HepG2 (cell line): Measurements from ENCODE around the gene PRELID1. TPM values are rescaled to one million over a fixed set of nuclear protein-coding genes. Genes with fewer than 3 reads are reported as not detected.
A peak's percentile ranks its signal among the peaks of the same experiment; 100 is the strongest.

Experiments used
- CREBL2 ChIP-seq: sonication (generic); formaldehyde crosslinking; IDR thresholded peaks from 2 replicates; pipeline ENCODE4 v1.8.1; 2023; ENCODE audit warnings: missing genetic modification reagents, mild to moderate bottlenecking, borderline replicate concordance
- E2F2 ChIP-seq: sonication (generic); formaldehyde crosslinking; IDR thresholded peaks from 2 replicates; pipeline ENCODE4 v1.4.0; 2020; ENCODE audit warnings: missing genetic modification reagents, borderline replicate concordance
- ELK4 ChIP-seq: sonication (generic); formaldehyde crosslinking; IDR thresholded peaks from 2 replicates; pipeline ENCODE4 v1.9.0; 2021; ENCODE audit warnings: missing genetic modification reagents, borderline replicate concordance
- GPBP1L1 ChIP-seq: sonication (generic); formaldehyde crosslinking; IDR thresholded peaks from 2 replicates; pipeline ENCODE4 v1.5.0; 2020; ENCODE audit warnings: mild to moderate bottlenecking, missing genetic modification reagents
- HDAC2 ChIP-seq: sonication (generic); formaldehyde crosslinking; IDR thresholded peaks from 2 replicates; pipeline ENCODE4 v1.4.0; 2020; ENCODE audit warnings: missing genetic modification reagents
- KMT2B ChIP-seq: IDR thresholded peaks from 2 replicates; pipeline ENCODE4 v1.6.1; 2016; ENCODE audit warnings: missing genetic modification reagents, missing compliant biosample characterization
- MXD1 ChIP-seq: sonication (generic); formaldehyde crosslinking; IDR thresholded peaks from 2 replicates; pipeline ENCODE4 v1.4.0; 2020; ENCODE audit warnings: mild to moderate bottlenecking, missing genetic modification reagents
- NFE2L2 ChIP-seq: fragments of 150-350 bp; IDR thresholded peaks from 2 replicates; pipeline ENCODE4 v1.6.1; 2014; ENCODE audit warnings: low read length
- POLR2G ChIP-seq: fragments of 200-400 bp; formaldehyde crosslinking; IDR thresholded peaks from 2 replicates; pipeline ENCODE4 v1.6.1; 2018; ENCODE audit warnings: mild to moderate bottlenecking, low read depth, low read length, moderate library complexity
- RARA ChIP-seq: IDR thresholded peaks from 2 replicates; pipeline ENCODE4 v1.6.1; 2016; ENCODE audit warnings: missing genetic modification reagents, missing compliant biosample characterization
- SIN3B ChIP-seq: fragments of 150-350 bp; IDR thresholded peaks from 2 replicates; pipeline ENCODE4 v1.6.1; 2014; ENCODE audit warnings: low read length
- SMC3 ChIP-seq: IDR thresholded peaks from 2 replicates; pipeline ENCODE4 v1.6.1; 2011; ENCODE audit warnings: low read length, improper control_type of control experiment
- TFDP1 ChIP-seq: IDR thresholded peaks from 2 replicates; pipeline ENCODE4 v1.6.1; 2016; ENCODE audit warnings: missing compliant biosample characterization, missing genetic modification reagents, borderline replicate concordance
- ZBTB42 ChIP-seq: sonication (generic); formaldehyde crosslinking; IDR thresholded peaks from 2 replicates; pipeline ENCODE4 v1.5.0; 2020; ENCODE audit warnings: mild to moderate bottlenecking, missing genetic modification reagents
- ZFP36 ChIP-seq: fragments of 150-350 bp; IDR thresholded peaks from 2 replicates; pipeline ENCODE4 v1.6.1; 2018; ENCODE audit warnings: borderline replicate concordance, low read length, low read depth; ENCODE audit not compliant: partially characterized antibody
- ZMAT3 ChIP-seq: sonication (generic); formaldehyde crosslinking; conservative IDR thresholded peaks from 2 replicates; pipeline ENCODE4 v1.7.0; 2021; ENCODE audit warnings: missing genetic modification reagents
- ZNF10 ChIP-seq: sonication (generic); formaldehyde crosslinking; IDR thresholded peaks from 2 replicates; pipeline ENCODE4 v1.4.0; 2020; ENCODE audit warnings: mild to moderate bottlenecking, low read depth, missing genetic modification reagents, borderline replicate concordance
- ZNF18 ChIP-seq: sonication (generic); formaldehyde crosslinking; IDR thresholded peaks from 2 replicates; pipeline ENCODE4 v1.8.0; 2022; ENCODE audit warnings: mild to moderate bottlenecking, missing genetic modification reagents; ENCODE audit not compliant: insufficient replicate concordance
- ZNF749 ChIP-seq: sonication (generic); formaldehyde crosslinking; IDR thresholded peaks from 2 replicates; pipeline ENCODE4 v1.8.0; 2022; ENCODE audit warnings: mild to moderate bottlenecking, missing genetic modification reagents, moderate library complexity, borderline replicate concordance
- ZNF777 ChIP-seq: sonication (generic); formaldehyde crosslinking; IDR thresholded peaks from 2 replicates; pipeline ENCODE4 v1.4.0; 2020; ENCODE audit warnings: missing genetic modification reagents
- ZNF841 ChIP-seq: sonication (generic); formaldehyde crosslinking; IDR thresholded peaks from 2 replicates; pipeline ENCODE4 v1.8.1; 2023; ENCODE audit warnings: missing genetic modification reagents, borderline replicate concordance
- polyA plus RNA-seq, 8 experiments: library from polyadenylated mRNA; depleted of rRNA in 3 of 8; stranded (reverse) in 7 of 8; unstranded in 1 of 8; fragments of >200 nt; fragmentation: Illumina TruSeq in 4 of 8; extraction: Trizol in 4 of 8; gene quantifications; 2 replicates each; pipeline versions ENCODE4 v1.2.1 to v1.2.3, GENCODE V29; 2011 to 2016; ENCODE audit warnings: low read depth in 4 of 8, missing spikeins in 1 of 8, mixed read lengths in 1 of 8; ENCODE audit not compliant: insufficient read depth in 1 of 8
- total RNA-seq, 5 experiments: library from RNA; depleted of rRNA; stranded (reverse); fragments of >200 nt; fragmentation: Illumina TruSeq; extraction: Trizol; gene quantifications; 2 replicates each; pipeline ENCODE4 v1.2.3, GENCODE V29; 2016; ENCODE audit warnings: low read depth in 1 of 5

PRELID1 gene
- total and polyA plus RNA-seq, 2 of the 13 experiments (the other 11 are each of a cell fraction or from before 2014, with no cell fraction given): 250 to 271 TPM

- no peak for TF ChIP-seq GPBP1L1 (CRISPR knock-in tag)
- peak; percentile 85 for TF ChIP-seq POLR2G
- TF ChIP-seq ZNF18 (CRISPR knock-in tag): no peak
- peak; percentile 22; the same call in 1 of the 2 replicates for TF ChIP-seq E2F2 (CRISPR knock-in tag)
- TF ChIP-seq SMC3: no peak
- 0 out of 2 replicates have a peak, but pooled peaks have one; percentile 14 for TF ChIP-seq RARA (CRISPR knock-in tag)
- TF ChIP-seq KMT2B: peak; percentile 89
- peak; percentile 93 for TF ChIP-seq SIN3B
- TF ChIP-seq ZNF777 (CRISPR knock-in tag): peak; percentile 56
- TF ChIP-seq ZFP36: no peak
- peak; percentile 76; the same call in 1 of the 2 replicates for TF ChIP-seq TFDP1 (CRISPR knock-in tag)
- 0 out of 2 replicates have a peak, but pooled peaks have one; percentile 69 for TF ChIP-seq ZMAT3
- TF ChIP-seq ZNF10: no peak
- no peak for TF ChIP-seq ELK4 (CRISPR knock-in tag)
- no peak for TF ChIP-seq NFE2L2
- no peak for TF ChIP-seq ZNF841 (CRISPR knock-in tag)
- TF ChIP-seq ZBTB42 (CRISPR knock-in tag): no peak
- no peak for TF ChIP-seq CREBL2 (CRISPR knock-in tag)
- TF ChIP-seq ZNF749 (CRISPR knock-in tag): no peak
- TF ChIP-seq HDAC2 (CRISPR knock-in tag): peak; percentile 50; the same call in 1 of the 2 replicates
- TF ChIP-seq MXD1 (CRISPR knock-in tag): no peak
Measured at GRCh38 chr5:177351392-177352329, 48.1 kb downstream of the PRELID1 start, which contains the start of gene LMAN2 (continued).
